ENCODE results near the gene TARBP1. TPM values are rescaled to one million over a fixed set of nuclear protein-coding genes. Genes with fewer than 3 reads are reported as not detected.

TARBP1 gene
- total and polyA plus RNA-seq, 2 of the 8 experiments (the other 6 are each of a cell fraction or from before 2014, with no cell fraction given): 21.9 to 32.3 TPM

DNA sequence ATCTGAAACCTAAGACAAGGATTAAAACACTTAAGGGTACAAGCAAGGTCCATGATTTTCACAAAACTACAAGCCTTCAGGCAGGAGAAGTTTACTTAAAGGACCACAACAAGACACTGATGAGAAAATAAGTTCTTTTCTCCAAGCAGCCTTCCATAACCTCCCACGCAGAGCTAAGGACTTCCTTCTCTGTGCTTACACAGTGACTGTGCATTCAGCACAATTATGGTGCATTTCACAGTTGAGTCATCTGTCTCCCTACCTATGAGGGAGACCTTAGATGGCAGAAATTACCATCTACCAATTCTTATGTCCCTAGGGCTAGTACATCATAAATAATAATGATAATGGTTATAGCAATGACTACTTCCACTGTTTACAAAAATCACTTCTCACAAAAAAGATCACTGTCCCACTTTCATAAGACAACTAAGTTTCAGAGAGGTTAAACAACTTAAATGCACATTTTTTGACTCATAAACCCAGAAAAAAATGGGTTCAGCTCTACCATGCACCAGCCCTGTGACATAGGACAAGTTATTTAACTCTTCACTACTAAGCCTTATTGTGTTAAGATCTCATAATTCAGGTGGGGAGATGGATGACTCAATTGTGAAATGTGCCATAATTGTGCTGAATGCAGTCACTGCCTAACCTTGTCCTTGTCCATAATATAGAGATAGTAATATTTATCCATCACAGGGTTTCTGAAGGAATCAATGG is 45.3 kb downstream of the TARBP1 start:
- no peak overlapping the region for H4K91ac ChIP-seq (replicated peaks; ENCODE audit: insufficient read length, low read length)
- H3K9me3 ChIP-seq (ENCODE audit: insufficient read depth in 2 of 2, low read depth in 1 of 2, low read length in 1 of 2): no peaks in the 10 kb centered on the region
- no peak for TF ChIP-seq NANOG (IDR thresholded peaks at IDR 0.05; ENCODE audit: insufficient read depth, low read depth, low read length, poor library complexity, severe bottlenecking)
- TF ChIP-seq JUND (IDR thresholded peaks at IDR 0.05; ENCODE audit: low read length): no peak
- no peak for TF ChIP-seq KDM1A (IDR thresholded peaks at IDR 0.05; ENCODE audit: borderline replicate concordance, low read length)
- TF ChIP-seq, protein P1, sequence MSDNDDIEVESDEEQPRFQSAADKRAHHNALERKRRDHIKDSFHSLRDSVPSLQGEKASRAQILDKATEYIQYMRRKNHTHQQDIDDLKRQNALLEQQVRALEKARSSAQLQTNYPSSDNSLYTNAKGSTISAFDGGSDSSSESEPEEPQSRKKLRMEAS (IDR thresholded peaks at IDR 0.05): no peak
- TF ChIP-seq CBX5 (IDR thresholded peaks at IDR 0.05; ENCODE audit: low read depth, low read length): no peak
- no peak for TF ChIP-seq PHF8 (conservative IDR thresholded peaks at IDR 0.05; ENCODE audit: low read depth, low read length)
- TF ChIP-seq TCF12 (IDR thresholded peaks at IDR 0.05; ENCODE audit: low read depth, low read length): no peak
- TF ChIP-seq, protein P2, sequence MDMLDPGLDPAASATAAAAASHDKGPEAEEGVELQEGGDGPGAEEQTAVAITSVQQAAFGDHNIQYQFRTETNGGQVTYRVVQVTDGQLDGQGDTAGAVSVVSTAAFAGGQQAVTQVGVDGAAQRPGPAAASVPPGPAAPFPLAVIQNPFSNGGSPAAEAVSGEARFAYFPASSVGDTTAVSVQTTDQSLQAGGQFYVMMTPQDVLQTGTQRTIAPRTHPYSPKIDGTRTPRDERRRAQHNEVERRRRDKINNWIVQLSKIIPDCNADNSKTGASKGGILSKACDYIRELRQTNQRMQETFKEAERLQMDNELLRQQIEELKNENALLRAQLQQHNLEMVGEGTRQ (IDR thresholded peaks at IDR 0.05; ENCODE audit: low read length): no peak
- no peak overlapping the region for H2BK120ac ChIP-seq (replicated peaks; ENCODE audit: low read depth, low read length)
- no peaks in the 10 kb centered on the region for H3K23me2 ChIP-seq (ENCODE audit: low read depth, low read length)
- no peaks in the 10 kb centered on the region for H3K79me2 ChIP-seq (ENCODE audit: control insufficient read depth in 1 of 2, insufficient read depth in 2 of 2, low read length in 2 of 2)
- no peaks in the 10 kb centered on the region for H4K20me1 ChIP-seq (replicated peaks in 1 of 2; ENCODE audit: control insufficient read depth in 1 of 2, insufficient read depth in 2 of 2, low read length in 2 of 2)
- no peak overlapping the region for H3K18ac ChIP-seq (ENCODE audit: extremely low read depth, low read length)
- POLR2A ChIA-PET (ENCODE audit: partially characterized antibody): no interaction called here
- no peak overlapping the region for H3K9ac ChIP-seq (replicated peaks in 1 of 4; ENCODE audit: extremely low read depth in 1 of 4, low read depth in 3 of 4, low read length in 3 of 4)
- H3K4me3 ChIP-seq (ENCODE audit: extremely low read depth in 1 of 4, insufficient read depth in 2 of 4, low read depth in 3 of 4, low read length in 4 of 4): no peak overlapping the region
- no peak overlapping the region for H2BK12ac ChIP-seq (ENCODE audit: low read depth, low read length)
- H4K8ac ChIP-seq (ENCODE audit: extremely low read depth, insufficient read depth, low read length): no peak overlapping the region
- H3K27me3 ChIP-seq (replicated peaks in 1 of 4; ENCODE audit: control insufficient read depth in 3 of 4, extremely low read depth in 1 of 4, insufficient read depth in 3 of 4, low read length in 3 of 4): no peaks in the 10 kb centered on the region
- H3K79me1 ChIP-seq (ENCODE audit: low read depth, low read length): peaks cover 3% of the 10 kb centered on the region
- CTCF ChIA-PET (ENCODE audit: partially characterized antibody): no interaction called here
- no peak for FAIRE-seq
- no peak overlapping the region for H3K23ac ChIP-seq (ENCODE audit: insufficient read length)
- peaks cover 0 to 9% (median 3%) of the 10 kb centered on the region in 4 experiments; a peak in 7 of 8 replicates for H3K36me3 ChIP-seq (ENCODE audit: control insufficient read depth in 2 of 4, insufficient read depth in 4 of 4, low read length in 3 of 4)
- no peak overlapping the region for H3K14ac ChIP-seq (ENCODE audit: insufficient read length)
- no peak overlapping the region for H2BK20ac ChIP-seq (ENCODE audit: low read length)
- no peak overlapping the region for H3K4me2 ChIP-seq (ENCODE audit: insufficient read depth in 1 of 2, low read depth in 2 of 2, low read length in 2 of 2)
- no peak overlapping the region for H2AFZ ChIP-seq (ENCODE audit: low read length)
- no peak overlapping the region for H2BK5ac ChIP-seq (ENCODE audit: low read depth, low read length)
- WGBS, 2 experiments (ENCODE audit: extremely low coverage in 1 of 2, insufficient coverage in 1 of 2, insufficient read length in 1 of 2, insufficient replicate concordance in 2 of 2, low coverage in 1 of 2, low lambda C conversion rate in 2 of 2, missing lambda C conversion rate in 1 of 2): 91% methylated on average over 1 of the region's 1 CpG; no CpG with 5 or more reads in 1 of the 2 experiments
- DNase-seq (ENCODE audit: low read depth in 1 of 2, low spot score in 2 of 2): no peak
- no peak overlapping the region for H3K56ac ChIP-seq (replicated peaks; ENCODE audit: insufficient read length, low read depth, low read length)
- H2AK5ac ChIP-seq (ENCODE audit: low read depth, low read length): no peak overlapping the region
- no peak overlapping the region for H3K27ac ChIP-seq (ENCODE audit: low read depth, low read length)
- no peak overlapping the region for H2BK15ac ChIP-seq (ENCODE audit: low read length)
- H3K4me1 ChIP-seq (replicated peaks in 1 of 4; ENCODE audit: control insufficient read depth in 3 of 4, insufficient read depth in 4 of 4, low read length in 3 of 4): no peaks in the 10 kb centered on the region
- H3K4ac ChIP-seq (replicated peaks; ENCODE audit: insufficient read length, low read depth, low read length): no peak overlapping the region
- H4K5ac ChIP-seq (ENCODE audit: insufficient read length, low read depth, low read length): no peak overlapping the region
